PC-3 (cell line): Measurements from ENCODE around the gene ERICH4. TPM values are rescaled to one million over a fixed set of nuclear protein-coding genes. Genes with fewer than 3 reads are reported as not detected.

ENCODE experiments used
- ATAC-seq: fragments of 200-7000 bp; cut with Tn5 transposase; 2 replicates; pipeline ENCODE4 v1.9.1; 2020; ENCODE audit warnings: mild to moderate bottlenecking, moderate library complexity
- BruUV-seq: library from RNA; stranded (reverse); fragments of 400-500 nt; replicated peaks from 2 replicates; lab custom pipeline; 2021; lab: Mats Ljungman, UMichigan
- CTCF ChIA-PET: fragments of 300-600 bp; sonication (Branson Sonifier 250); formaldehyde crosslinking; loops from one replicate; lab custom pipeline; 2022; ENCODE audit warnings: antibody characterized with exemption; lab: Charles Lee
- POLR2A ChIA-PET: fragments of 300-600 bp; sonication (Branson Sonifier 250); formaldehyde crosslinking; loops from one replicate; lab custom pipeline; 2022; ENCODE audit warnings: antibody characterized with exemption; ENCODE audit not compliant: unreplicated experiment; lab: Charles Lee
- DNase-seq: peaks from one replicate; pipeline ENCODE4 v3.0.0-alpha.2; 2015
- H2AFZ ChIP-seq: fragments of 300-600 bp; sonication (generic); 2 replicates; pipeline ENCODE4 v1.6.0; 2016; ENCODE audit warnings: antibody characterized with exemption, low read length
- H3F3A ChIP-seq: fragments of 300-600 bp; sonication (generic); one replicate; pipeline ENCODE4 v1.6.0; 2017; ENCODE audit warnings: antibody characterized with exemption, low read length, control low read depth, mild to moderate bottlenecking; ENCODE audit not compliant: unreplicated experiment
- H3K27ac ChIP-seq: fragments of 300-600 bp; sonication (generic); 2 replicates; pipeline ENCODE4 v1.5.1; 2016; ENCODE audit warnings: mild to moderate bottlenecking, low read length
- H3K27me3 ChIP-seq: fragments of 300-600 bp; sonication (generic); 2 replicates; pipeline ENCODE4 v1.6.1; 2016; ENCODE audit warnings: low read length, mixed read lengths
- H3K36me3 ChIP-seq: fragments of 300-600 bp; sonication (generic); 2 replicates; pipeline ENCODE4 v1.6.1; 2016; ENCODE audit warnings: low read depth, mixed run types, low read length, mixed read lengths
- H3K4me1 ChIP-seq: fragments of 300-600 bp; sonication (generic); 2 replicates; pipeline ENCODE4 v1.5.1; 2016; ENCODE audit warnings: low read length; ENCODE audit not compliant: insufficient read depth
- H3K4me2 ChIP-seq: fragments of 300-600 bp; sonication (generic); 2 replicates; pipeline ENCODE4 v1.6.0; 2016; ENCODE audit warnings: low read length
- H3K4me3 ChIP-seq: fragments of 300-600 bp; sonication (generic); 2 replicates; pipeline ENCODE4 v1.5.1; 2016; ENCODE audit warnings: mild to moderate bottlenecking, low read length, mixed read lengths
- H3K79me2 ChIP-seq: fragments of 300-600 bp; sonication (generic); 2 replicates; pipeline ENCODE4 v1.6.1; 2017; ENCODE audit warnings: low read length, mixed read lengths
- H3K9ac ChIP-seq: fragments of 300-600 bp; sonication (generic); 2 replicates; pipeline ENCODE4 v1.6.0; 2016; ENCODE audit warnings: mild to moderate bottlenecking, low read length
- H3K9me2 ChIP-seq: fragments of 300-600 bp; sonication (generic); replicated peaks from 2 replicates; pipeline ENCODE4 v1.6.1; 2016; ENCODE audit warnings: mixed run types, low read length, mixed read lengths
- H3K9me3 ChIP-seq: fragments of 300-600 bp; sonication (generic); 2 replicates; pipeline ENCODE4 v1.6.1; 2016; ENCODE audit warnings: low read length, mixed read lengths
- H4K20me1 ChIP-seq: fragments of 300-600 bp; sonication (generic); 2 replicates; pipeline ENCODE4 v1.6.1; 2016; ENCODE audit warnings: low read length, mixed read lengths
- CTCF ChIP-seq: fragments of 300-600 bp; sonication (generic); conservative IDR thresholded peaks from 2 replicates; pipeline ENCODE4 v1.5.1; 2017; ENCODE audit warnings: antibody characterized with exemption, low read depth, mild to moderate bottlenecking, low read length
- EZH2 ChIP-seq: fragments of 300-600 bp; sonication (generic); IDR thresholded peaks from one replicate; pipeline ENCODE4 v1.6.1; 2017; ENCODE audit warnings: antibody characterized with exemption, mild to moderate bottlenecking, low read length; ENCODE audit not compliant: unreplicated experiment
- EZH2phosphoT487 ChIP-seq: fragments of 300-600 bp; sonication (generic); IDR thresholded peaks from 2 replicates; pipeline ENCODE4 v1.6.1; 2018; ENCODE audit warnings: mild to moderate bottlenecking, antibody characterized with exemption, low read length, borderline replicate concordance
- intact Hi-C: fragments of 100-400 bp; cut with micrococcal nuclease; formaldehyde crosslinking; loops from 2 replicates; pipeline ENCODE4 v1.9.0; 2023
- total RNA-seq: library from RNA; depleted of rRNA; stranded (reverse); fragments of >200 nt; gene quantifications from 2 replicates; pipeline ENCODE4 v1.2.3, GENCODE V29; 2014

The ERICH4 gene
- total RNA-seq, 1 experiment from 2014 or later = not detected

- BruUV-seq = no TSS peak
- no peak overlapping the region for H2AFZ ChIP-seq
- H3K4me2 ChIP-seq = peak overlapping the region; percentile 49
- ChIA-PET CTCF (interaction anchor here (1.0 kb wide), 1 partner anchor 56 kb away, joined by 5 read pairs; no protein-coding TSS in a partner anchor), POLR2A (no interaction called here)
- H3K4me3 ChIP-seq = no peak overlapping the region
- H3K4me1 ChIP-seq = peaks cover 9% of the 10 kb centered on the region
- no peaks in the 10 kb centered on the region for H3K9me2 ChIP-seq
- no peaks in the 10 kb centered on the region for H3K36me3 ChIP-seq
- no peaks in the 10 kb centered on the region for H3K9me3 ChIP-seq
- TF ChIP-seq EZH2phosphoT487 (no peak), EZH2 (no peak), CTCF (no peak)
- intact Hi-C loops = no loop called here
- ATAC-seq = peak; percentile 100
- no peaks in the 10 kb centered on the region for H3F3A ChIP-seq
- no peaks in the 10 kb centered on the region for H3K79me2 ChIP-seq
- H4K20me1 ChIP-seq = no peaks in the 10 kb centered on the region
- H3K9ac ChIP-seq = no peak overlapping the region
- peak; percentile 83 for DNase-seq
- H3K27me3 ChIP-seq = no peaks in the 10 kb centered on the region
- H3K27ac ChIP-seq = 0 out of 2 replicates have a peak overlapping the region, but pooled peaks have one; percentile 14
Measured at GRCh38 chr19:41409288-41409687, 33.7 kb upstream of the ERICH4 start.

GRCh38 chr19:41410336-41411054 lies 32.5 kb upstream of the ERICH4 start:
- no peak overlapping the region for H3K9ac ChIP-seq
- H3K4me2 ChIP-seq = no peak overlapping the region
- H3K27me3 ChIP-seq = no peaks in the 10 kb centered on the region
- no peak overlapping the region for H3K4me3 ChIP-seq
- H3K4me1 ChIP-seq = peaks cover 9% of the 10 kb centered on the region
- DNase-seq = no peak
- POLR2A ChIA-PET = no interaction called here
- no peaks in the 10 kb centered on the region for H3K36me3 ChIP-seq
- H3K9me3 ChIP-seq = no peaks in the 10 kb centered on the region
- H3K79me2 ChIP-seq = no peaks in the 10 kb centered on the region
- no peak overlapping the region for H2AFZ ChIP-seq
- CTCF ChIA-PET = no interaction called here
- no peaks in the 10 kb centered on the region for H3K9me2 ChIP-seq
- no peak for ATAC-seq
- no peaks in the 10 kb centered on the region for H3F3A ChIP-seq
- intact Hi-C loops = no loop called here
- TF ChIP-seq CTCF (no peak), EZH2 (no peak)
- no peaks in the 10 kb centered on the region for H4K20me1 ChIP-seq
- no TSS peak for BruUV-seq
- no peak overlapping the region for H3K27ac ChIP-seq

- Histone ChIP-seq H4K20me1 (no peaks in the 10 kb centered on the region), H3K36me3 (no peaks in the 10 kb centered on the region), H3K27me3 (no peaks in the 10 kb centered on the region), H3K4me3 (no peak overlapping the region), H3K4me2 (no peak overlapping the region), H3K4me1 (peaks cover 9% of the 10 kb centered on the region), H2AFZ (no peak overlapping the region), H3K79me2 (no peaks in the 10 kb centered on the region), H3K27ac (no peak overlapping the region), H3K9me3 (no peaks in the 10 kb centered on the region), H3K9me2 (no peaks in the 10 kb centered on the region), H3F3A (no peaks in the 10 kb centered on the region), H3K9ac (no peak overlapping the region)
- no TSS peak for BruUV-seq
- ATAC-seq (no peak), DNase-seq (no peak)
- ChIA-PET CTCF (no interaction called here), POLR2A (no interaction called here)
- TF ChIP-seq EZH2phosphoT487 (no peak), CTCF (no peak), EZH2 (no peak)
- intact Hi-C loops = no loop called here
Measured at GRCh38 chr19:41411100-41411967, 31.6 kb upstream of the ERICH4 start.
